Endodermal cell (in vitro differentiated cells): ENCODE data around the gene ADAMTS7. TPM values are rescaled to one million over a fixed set of nuclear protein-coding genes. Genes with fewer than 3 reads are reported as not detected.
A peak's percentile ranks its signal among the peaks of the same experiment; 100 is the strongest.

Experiments used
- DNase-seq: peaks from one replicate; pipeline ENCODE4 v3.0.0-alpha.2; 2017
- H3K27ac ChIP-seq: 2 replicates; pipeline ENCODE4 v1.5.1; 2013; ENCODE audit warnings: mild to moderate bottlenecking, low read depth, low read length, moderate library complexity
- H3K27me3 ChIP-seq: 2 replicates; pipeline ENCODE4 v1.6.1; 2013; ENCODE audit warnings: mild to moderate bottlenecking, low read length, moderate library complexity; ENCODE audit not compliant: insufficient read depth, control insufficient read depth, poor library complexity, severe bottlenecking
- H3K36me3 ChIP-seq: 2 replicates; pipeline ENCODE4 v1.7.0; 2013; ENCODE audit warnings: mild to moderate bottlenecking, low read length, moderate library complexity; ENCODE audit not compliant: control insufficient read depth, insufficient read depth
- H3K4me1 ChIP-seq: one replicate; pipeline ENCODE4 v1.7.0; 2013; ENCODE audit warnings: low read length; ENCODE audit not compliant: control insufficient read depth, insufficient read depth
- H3K4me3 ChIP-seq: 2 replicates; pipeline ENCODE4 v1.5.1; 2013; ENCODE audit warnings: mild to moderate bottlenecking, low read length, moderate library complexity
- H3K9ac ChIP-seq: 2 replicates; pipeline ENCODE4 v1.6.1; 2013; ENCODE audit warnings: mild to moderate bottlenecking, low read length, moderate library complexity; ENCODE audit not compliant: poor library complexity, severe bottlenecking; ENCODE audit errors: extremely low read depth
- H3K9me3 ChIP-seq: 2 replicates; pipeline ENCODE4 v1.6.1; 2013; ENCODE audit warnings: mild to moderate bottlenecking, low read length, moderate library complexity; ENCODE audit not compliant: control insufficient read depth
- H3K27ac Mint-ChIP-seq: 2 replicates; pipeline ENCODE4 v1.8.0; 2020; ENCODE audit warnings: mixed read lengths
- H3K27me3 Mint-ChIP-seq: 2 replicates; pipeline ENCODE4 v1.8.0; 2021; ENCODE audit warnings: mild to moderate bottlenecking, mixed read lengths; ENCODE audit not compliant: insufficient read depth
- H3K36me3 Mint-ChIP-seq: 2 replicates; pipeline ENCODE4 v1.8.0; 2020; ENCODE audit warnings: low read depth, mixed read lengths
- H3K4me1 Mint-ChIP-seq: 2 replicates; pipeline ENCODE4 v1.8.0; 2020; ENCODE audit warnings: mixed read lengths
- H3K4me3 Mint-ChIP-seq: 2 replicates; pipeline ENCODE4 v1.8.0; 2020; ENCODE audit warnings: mild to moderate bottlenecking, moderate library complexity, mixed read lengths
- H3K9me3 Mint-ChIP-seq: 2 replicates; pipeline ENCODE4 v1.8.0; 2020; ENCODE audit warnings: mild to moderate bottlenecking, mixed read lengths
- WGBS, 2 experiments: methylation state at CpG; one replicate each; pipeline versions ENCODE4 v1.1.5 to v1.1.7; 2013; ENCODE audit warnings: missing lambda C conversion rate in 2 of 2, mixed read lengths in 1 of 2; ENCODE audit not compliant: insufficient coverage in 1 of 2, insufficient read length in 1 of 2; 5-methylcytosine and 5-hydroxymethylcytosine counted together
- total RNA-seq, 2 donors: library from RNA; stranded (reverse); fragmentation: NEBNext Ultra II Directional in 1 of 2; extraction: Animal tissue kit (Norgen Biotek cat#: 25700) in 1 of 2; gene quantifications; 2 replicates in 1 of 2; 3 replicates in 1 of 2; pipeline ENCODE4 v1.2.1, GENCODE V29; 2021
- TF ChIP-seq, protein P1 (sequence below): fragments of 200-600 bp; sonication (generic); conservative IDR thresholded peaks from 2 replicates; pipeline ENCODE4 v1.5.0; 2021; ENCODE audit warnings: antibody characterized with exemption, mild to moderate bottlenecking

Gene ADAMTS7
- total RNA-seq, 2 donors from 2014 or later, result 55.8 to 67.1 TPM

GRCh38 chr15:78740904-78741274 is 70.4 kb downstream of the ADAMTS7 start:
- Mint-ChIP-seq H3K36me3 (no peaks in the 10 kb centered on the region), H3K9me3 (no peaks in the 10 kb centered on the region), H3K27me3 (peaks cover 4% of the 10 kb centered on the region), H3K4me1 (no peaks in the 10 kb centered on the region), H3K4me3 (no peak overlapping the region), H3K27ac (no peak overlapping the region)
- Histone ChIP-seq H3K27ac (no peak overlapping the region), H3K27me3 (no peaks in the 10 kb centered on the region), H3K4me3 (no peak overlapping the region), H3K9ac (no peak overlapping the region), H3K36me3 (no peaks in the 10 kb centered on the region), H3K9me3 (no peaks in the 10 kb centered on the region), H3K4me1 (no peaks in the 10 kb centered on the region)
- DNase-seq, result no peak
- WGBS, 2 experiments, result 75 to 81% methylated on average over 2 to 7 of the region's 7 CpGs
- TF ChIP-seq, protein P1, sequence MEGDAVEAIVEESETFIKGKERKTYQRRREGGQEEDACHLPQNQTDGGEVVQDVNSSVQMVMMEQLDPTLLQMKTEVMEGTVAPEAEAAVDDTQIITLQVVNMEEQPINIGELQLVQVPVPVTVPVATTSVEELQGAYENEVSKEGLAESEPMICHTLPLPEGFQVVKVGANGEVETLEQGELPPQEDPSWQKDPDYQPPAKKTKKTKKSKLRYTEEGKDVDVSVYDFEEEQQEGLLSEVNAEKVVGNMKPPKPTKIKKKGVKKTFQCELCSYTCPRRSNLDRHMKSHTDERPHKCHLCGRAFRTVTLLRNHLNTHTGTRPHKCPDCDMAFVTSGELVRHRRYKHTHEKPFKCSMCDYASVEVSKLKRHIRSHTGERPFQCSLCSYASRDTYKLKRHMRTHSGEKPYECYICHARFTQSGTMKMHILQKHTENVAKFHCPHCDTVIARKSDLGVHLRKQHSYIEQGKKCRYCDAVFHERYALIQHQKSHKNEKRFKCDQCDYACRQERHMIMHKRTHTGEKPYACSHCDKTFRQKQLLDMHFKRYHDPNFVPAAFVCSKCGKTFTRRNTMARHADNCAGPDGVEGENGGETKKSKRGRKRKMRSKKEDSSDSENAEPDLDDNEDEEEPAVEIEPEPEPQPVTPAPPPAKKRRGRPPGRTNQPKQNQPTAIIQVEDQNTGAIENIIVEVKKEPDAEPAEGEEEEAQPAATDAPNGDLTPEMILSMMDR, result no peak

DNA sequence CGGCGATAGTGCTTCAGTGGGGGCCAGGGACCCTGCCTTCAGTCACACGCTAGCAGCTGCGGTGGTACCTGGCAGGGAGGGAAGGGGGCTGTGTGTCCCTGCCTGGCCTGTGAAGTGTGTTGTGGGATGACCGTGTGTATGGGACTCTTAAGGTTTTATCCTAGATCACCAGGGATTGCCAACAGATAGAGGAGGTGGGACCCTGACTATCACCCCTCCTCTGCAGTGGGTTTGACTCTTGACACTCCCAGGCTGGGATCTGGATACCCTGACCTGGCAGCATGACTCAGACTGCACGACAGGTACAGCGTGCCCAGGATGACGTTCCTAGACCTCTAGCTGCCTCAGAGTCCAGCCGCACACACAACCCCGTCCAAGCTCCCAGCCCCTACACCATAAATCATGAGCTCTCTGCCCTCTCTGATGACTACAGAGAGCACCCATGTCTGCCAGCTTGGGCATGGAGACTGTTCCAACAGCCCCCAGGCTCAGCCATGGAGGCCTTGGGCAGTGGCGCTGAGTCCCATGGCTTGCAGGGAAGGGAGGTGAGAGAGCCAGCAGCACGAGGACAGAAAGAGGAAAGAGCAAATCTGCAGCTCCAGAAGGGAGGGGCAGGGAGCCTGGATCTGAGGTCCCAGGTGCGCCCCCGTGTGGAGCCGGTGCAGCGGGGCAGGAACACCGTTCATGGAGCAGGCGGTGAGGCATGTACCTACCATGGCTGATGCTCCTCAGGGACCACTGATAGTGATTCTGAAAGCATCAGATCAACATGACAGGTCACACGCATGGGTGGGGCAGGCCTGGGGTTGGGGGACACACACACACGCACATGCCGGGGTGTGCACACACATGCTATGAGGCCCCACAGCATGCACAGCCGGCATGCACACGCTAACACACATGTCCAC is 71.0 kb downstream of the ADAMTS7 start:
- Mint-ChIP-seq H3K27me3 (peaks cover 4% of the 10 kb centered on the region), H3K4me1 (no peaks in the 10 kb centered on the region), H3K27ac (no peak overlapping the region), H3K4me3 (no peak overlapping the region), H3K36me3 (no peaks in the 10 kb centered on the region), H3K9me3 (no peaks in the 10 kb centered on the region)
- H3K27ac ChIP-seq, result no peak overlapping the region
- no peak overlapping the region for H3K9ac ChIP-seq
- H3K36me3 ChIP-seq, result no peaks in the 10 kb centered on the region
- 61 to 70% methylated on average over 6 to 23 of the region's 23 CpGs for WGBS, 2 experiments
- TF ChIP-seq, protein P1, result peak; percentile 72
- no peak overlapping the region for H3K4me3 ChIP-seq
- H3K27me3 ChIP-seq, result no peaks in the 10 kb centered on the region
- no peaks in the 10 kb centered on the region for H3K4me1 ChIP-seq
- peak; percentile 95 for DNase-seq
- H3K9me3 ChIP-seq, result no peaks in the 10 kb centered on the region

DNA sequence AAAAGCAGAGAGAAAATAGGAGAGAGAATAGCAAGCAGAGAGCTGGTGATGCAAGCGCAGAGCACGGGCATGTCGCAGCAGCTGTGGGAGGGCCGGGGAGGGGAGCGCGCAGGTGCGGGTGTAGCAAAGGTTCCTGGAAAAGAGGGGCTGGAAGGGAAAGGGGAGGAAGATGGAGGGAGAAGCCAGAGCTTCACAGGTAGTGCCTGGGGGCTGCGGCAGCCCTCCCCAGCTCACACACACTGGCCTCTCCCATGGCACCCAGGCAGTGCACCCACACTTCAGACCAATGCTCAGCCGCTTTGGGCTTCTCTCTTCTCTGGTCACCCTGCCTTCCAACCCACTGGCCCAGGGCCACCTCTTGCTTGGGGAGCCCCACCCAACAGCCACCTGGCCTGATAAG is 72.1 kb downstream of the ADAMTS7 start:
- peak; percentile 38 for DNase-seq
- Mint-ChIP-seq H3K27me3 (peaks cover 10% of the 10 kb centered on the region), H3K4me3 (no peak overlapping the region), H3K27ac (no peak overlapping the region), H3K9me3 (no peaks in the 10 kb centered on the region), H3K36me3 (no peaks in the 10 kb centered on the region), H3K4me1 (no peaks in the 10 kb centered on the region)
- Histone ChIP-seq H3K4me3 (no peak overlapping the region), H3K9ac (no peak overlapping the region), H3K4me1 (no peaks in the 10 kb centered on the region), H3K36me3 (no peaks in the 10 kb centered on the region), H3K27ac (no peak overlapping the region), H3K27me3 (no peaks in the 10 kb centered on the region), H3K9me3 (no peaks in the 10 kb centered on the region)
- TF ChIP-seq, protein P1, result no peak
- WGBS, 2 experiments, result 95 to 97% methylated on average over 4 to 9 of the region's 9 CpGs
